ENCODE measurements around the gene SNRNP48. TPM values are rescaled to one million over a fixed set of nuclear protein-coding genes. Genes with fewer than 3 reads are reported as not detected.

SNRNP48 gene
- polyA plus RNA-seq, 1 of the 3 experiments (the other 2 are of a cell fraction): 5.7 TPM

GRCh38 chr6:7591770-7592169, 1.8 kb downstream of the SNRNP48 start:
- no peak overlapping the region for H3K27ac ChIP-seq (ENCODE audit: low read depth in 2 of 2, low read length in 1 of 2)
- H2AFZ ChIP-seq (ENCODE audit: low read depth): no peak overlapping the region
- ChIA-PET CTCF (interaction anchor here (1.2 to 1.5 kb wide), 4 partner anchors 14 to 316 kb away, joined by 3 to 4 read pairs (median 3); no protein-coding TSS in a partner anchor), POLR2A (no interaction called here)
- H3K4me3 ChIP-seq (ENCODE audit: low read depth in 2 of 2, low read length in 1 of 2): peak overlapping the region in 1 of 2 experiments; percentile 93; a peak in 1 of 4 replicates
- no peaks in the 10 kb centered on the region for H3K9me2 ChIP-seq
- no peaks in the 10 kb centered on the region for H3K27me3 ChIP-seq (ENCODE audit: insufficient read depth)
- WGBS (ENCODE audit: low lambda C conversion rate): 96% methylated on average over 5 of the region's 5 CpGs
- no peaks in the 10 kb centered on the region for H3K9me3 ChIP-seq
- no peak for TF ChIP-seq RXRA (IDR thresholded peaks at IDR 0.05; ENCODE audit: borderline replicate concordance, low read depth)
- TF ChIP-seq EZH2phosphoT487 (IDR thresholded peaks at IDR 0.05; ENCODE audit: borderline replicate concordance, low read depth): no peak
- no peak for TF ChIP-seq SIN3A (IDR thresholded peaks at IDR 0.05; ENCODE audit: borderline replicate concordance, low read depth, low read length)
- TF ChIP-seq RCOR1 (IDR thresholded peaks at IDR 0.05; ENCODE audit: low read length): no peak
- TF ChIP-seq ELF1 (IDR thresholded peaks at IDR 0.05): no peak
- TF ChIP-seq PBX3 (IDR thresholded peaks at IDR 0.05): no peak
- TF ChIP-seq ZBTB33 (IDR thresholded peaks at IDR 0.05; ENCODE audit: borderline replicate concordance, low read depth): no peak
- TF ChIP-seq TEAD4 (IDR thresholded peaks at IDR 0.05; ENCODE audit: borderline replicate concordance, insufficient read depth): no peak
- no peak for TF ChIP-seq POLR2AphosphoS5 (IDR thresholded peaks at IDR 0.05; ENCODE audit: low read depth, low read length)
- TF ChIP-seq MXI1 (IDR thresholded peaks at IDR 0.05; ENCODE audit: low read depth, low read length): no peak
- TF ChIP-seq CTCF (IDR thresholded peaks at IDR 0.05): no peak
- TF ChIP-seq EP300 (IDR thresholded peaks at IDR 0.05; ENCODE audit: borderline replicate concordance in 1 of 2, low read depth in 1 of 2, low read length in 1 of 2): no peak
- no peak for DNase-seq
- peaks cover 7% of the 10 kb centered on the region for H3F3A ChIP-seq (replicated peaks; ENCODE audit: insufficient read depth)
- H3K4me1 ChIP-seq (ENCODE audit: control insufficient read depth in 1 of 2, insufficient read depth in 2 of 2, low read depth in 1 of 2, low read length in 1 of 2): peaks cover 3 to 10% of the 10 kb centered on the region in 2 experiments; a peak in 3 of 4 replicates
- H3K79me2 ChIP-seq (ENCODE audit: insufficient read depth): peaks cover 34% of the 10 kb centered on the region
- peak overlapping the region; percentile 95 for H3K4me2 ChIP-seq
- peaks cover 28% of the 10 kb centered on the region for H4K20me1 ChIP-seq (ENCODE audit: insufficient read depth)
- H3K36me3 ChIP-seq (replicated peaks in 1 of 2; ENCODE audit: control insufficient read depth in 1 of 2, insufficient read depth in 2 of 2, low read length in 1 of 2): peaks cover 29 to 33% of the 10 kb centered on the region in 2 experiments
- H3K9ac ChIP-seq: no peak overlapping the region

GRCh38 chr6:7593229-7593628, 3.2 kb downstream of the SNRNP48 start:
- peaks cover 3 to 10% of the 10 kb centered on the region in 2 experiments; a peak in 3 of 4 replicates for H3K4me1 ChIP-seq (ENCODE audit: control insufficient read depth in 1 of 2, insufficient read depth in 2 of 2, low read depth in 1 of 2, low read length in 1 of 2)
- no peak overlapping the region for H3K4me2 ChIP-seq
- no peak overlapping the region for H2AFZ ChIP-seq (ENCODE audit: low read depth)
- no peaks in the 10 kb centered on the region for H3K9me2 ChIP-seq
- no peaks in the 10 kb centered on the region for H3K27me3 ChIP-seq (ENCODE audit: insufficient read depth)
- no peaks in the 10 kb centered on the region for H3K9me3 ChIP-seq
- H3K9ac ChIP-seq: no peak overlapping the region
- POLR2A ChIA-PET: no interaction called here
- peaks cover 34% of the 10 kb centered on the region for H3K79me2 ChIP-seq (ENCODE audit: insufficient read depth)
- H4K20me1 ChIP-seq (ENCODE audit: insufficient read depth): peaks cover 28% of the 10 kb centered on the region
- H3F3A ChIP-seq (replicated peaks; ENCODE audit: insufficient read depth): peaks cover 7% of the 10 kb centered on the region
- H3K4me3 ChIP-seq (ENCODE audit: low read depth in 2 of 2, low read length in 1 of 2): no peak overlapping the region
- peaks cover 36 to 45% of the 10 kb centered on the region in 2 experiments for H3K36me3 ChIP-seq (replicated peaks in 1 of 2; ENCODE audit: control insufficient read depth in 1 of 2, insufficient read depth in 2 of 2, low read length in 1 of 2)
- H3K27ac ChIP-seq (ENCODE audit: low read depth in 2 of 2, low read length in 1 of 2): no peak overlapping the region
- CTCF ChIA-PET: interaction anchor here (1.4 kb wide), 1 partner anchor 13 kb away, joined by 4 read pairs; no protein-coding TSS in a partner anchor
- 83% methylated on average over 1 of the region's 1 CpG for WGBS (ENCODE audit: low lambda C conversion rate)
- DNase-seq: no peak
- no peak for TF ChIP-seq REST (IDR thresholded peaks at IDR 0.05; ENCODE audit: low read depth, low read length)
- no peak for TF ChIP-seq USF1 (IDR thresholded peaks at IDR 0.05; ENCODE audit: borderline replicate concordance, low read depth)
- TF ChIP-seq JUND (IDR thresholded peaks at IDR 0.05): no peak
- no peak for TF ChIP-seq FOXJ3 (CRISPR knock-in tag; IDR thresholded peaks at IDR 0.05)
- TF ChIP-seq FOSL2 (IDR thresholded peaks at IDR 0.05; ENCODE audit: borderline replicate concordance, low read depth): no peak
- TF ChIP-seq FOXM1 (IDR thresholded peaks at IDR 0.05; ENCODE audit: low read depth): no peak
- TF ChIP-seq TCF12 (IDR thresholded peaks at IDR 0.05): no peak
- TF ChIP-seq SIN3A (IDR thresholded peaks at IDR 0.05; ENCODE audit: borderline replicate concordance, low read depth, low read length): no peak
- no peak for TF ChIP-seq RCOR1 (IDR thresholded peaks at IDR 0.05; ENCODE audit: low read length)

Measured in SK-N-SH (cell line).